ENCODE measurements around the gene MED25. TPM values are rescaled to one million over a fixed set of nuclear protein-coding genes. Genes with fewer than 3 reads are reported as not detected.

MED25 gene
- total and polyA plus RNA-seq, 4 donors, result 42.6 to 75.2 (median 48.1) TPM

GRCh38 chr19:49801966-49802661 is 16.0 kb upstream of the MED25 start:
- TF ChIP-seq, protein P1, sequence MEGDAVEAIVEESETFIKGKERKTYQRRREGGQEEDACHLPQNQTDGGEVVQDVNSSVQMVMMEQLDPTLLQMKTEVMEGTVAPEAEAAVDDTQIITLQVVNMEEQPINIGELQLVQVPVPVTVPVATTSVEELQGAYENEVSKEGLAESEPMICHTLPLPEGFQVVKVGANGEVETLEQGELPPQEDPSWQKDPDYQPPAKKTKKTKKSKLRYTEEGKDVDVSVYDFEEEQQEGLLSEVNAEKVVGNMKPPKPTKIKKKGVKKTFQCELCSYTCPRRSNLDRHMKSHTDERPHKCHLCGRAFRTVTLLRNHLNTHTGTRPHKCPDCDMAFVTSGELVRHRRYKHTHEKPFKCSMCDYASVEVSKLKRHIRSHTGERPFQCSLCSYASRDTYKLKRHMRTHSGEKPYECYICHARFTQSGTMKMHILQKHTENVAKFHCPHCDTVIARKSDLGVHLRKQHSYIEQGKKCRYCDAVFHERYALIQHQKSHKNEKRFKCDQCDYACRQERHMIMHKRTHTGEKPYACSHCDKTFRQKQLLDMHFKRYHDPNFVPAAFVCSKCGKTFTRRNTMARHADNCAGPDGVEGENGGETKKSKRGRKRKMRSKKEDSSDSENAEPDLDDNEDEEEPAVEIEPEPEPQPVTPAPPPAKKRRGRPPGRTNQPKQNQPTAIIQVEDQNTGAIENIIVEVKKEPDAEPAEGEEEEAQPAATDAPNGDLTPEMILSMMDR (IDR thresholded peaks at IDR 0.05; ENCODE audit: control extremely low read depth, extremely low read depth), result no peak
- no peak overlapping the region for H3K9ac ChIP-seq (ENCODE audit: insufficient read depth in 1 of 2, low read length in 2 of 2)
- 71% methylated on average over 32 to 38 of the region's 38 CpGs for WGBS, 2 donors
- DNase-seq (peak; percentile 92 to 97 (median 95)), ATAC-seq (ENCODE audit: insufficient read depth, low FRiP score) (no peak)
- H3K27ac ChIP-seq (ENCODE audit: low read depth in 1 of 2, low read length in 1 of 2), result no peak overlapping the region
- H3K4me3 ChIP-seq, result no peak overlapping the region
- H3K4me1 ChIP-seq (ENCODE audit: control insufficient read depth in 5 of 5, insufficient read depth in 5 of 5, low read length in 5 of 5), result peaks cover 0 to 9% (median 0%) of the 10 kb centered on the region in 5 donors
- H3K36me3 ChIP-seq (ENCODE audit: control insufficient read depth in 4 of 4, insufficient read depth in 4 of 4, low read length in 4 of 4), result peaks cover 7 to 67% (median 28%) of the 10 kb centered on the region in 4 donors
- no peaks in the 10 kb centered on the region for H3K9me3 ChIP-seq (ENCODE audit: control insufficient read depth in 4 of 4, insufficient read depth in 3 of 4, low read length in 3 of 4)
- no peaks in the 10 kb centered on the region for H3K27me3 ChIP-seq (ENCODE audit: control insufficient read depth in 3 of 3, insufficient read depth in 3 of 3, low read length in 2 of 3)

DNA sequence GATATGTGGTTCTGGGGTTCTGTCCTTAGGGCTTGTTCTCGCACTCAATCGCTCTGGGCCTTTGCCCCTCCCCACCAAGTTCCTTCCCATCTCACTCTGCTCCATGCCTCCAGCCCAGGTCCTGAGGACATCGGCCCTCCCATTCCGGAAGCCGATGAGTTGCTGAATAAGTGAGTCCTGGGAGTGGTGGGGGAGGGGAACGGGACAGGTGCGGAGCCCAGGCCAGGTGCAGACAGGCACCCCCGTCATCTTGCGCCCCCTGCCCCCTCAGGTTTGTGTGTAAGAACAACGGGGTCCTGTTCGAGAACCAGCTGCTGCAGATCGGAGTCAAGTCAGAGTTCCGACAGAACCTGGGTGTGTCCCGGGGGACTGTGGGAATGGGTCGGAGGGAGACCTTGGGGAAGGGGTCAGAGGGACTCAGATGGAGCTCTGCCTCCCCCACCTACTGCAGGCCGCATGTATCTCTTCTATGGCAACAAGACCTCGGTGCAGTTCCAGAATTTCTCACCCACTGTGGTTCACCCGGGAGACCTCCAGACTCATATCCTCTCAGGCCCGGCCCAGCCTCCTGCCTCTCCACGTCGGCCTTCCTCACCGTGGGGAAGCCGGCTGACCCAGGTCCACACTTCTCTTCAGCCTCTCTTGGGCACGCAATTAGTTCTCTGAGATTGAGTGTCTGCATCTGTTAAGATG is 15.1 kb upstream of the MED25 start:
- Histone ChIP-seq H3K9ac (ENCODE audit: insufficient read depth in 1 of 2, low read length in 2 of 2) (no peak overlapping the region), H3K27me3 (ENCODE audit: control insufficient read depth in 3 of 3, insufficient read depth in 3 of 3, low read length in 2 of 3) (no peaks in the 10 kb centered on the region), H3K27ac (ENCODE audit: low read depth in 1 of 2, low read length in 1 of 2) (no peak overlapping the region), H3K36me3 (ENCODE audit: control insufficient read depth in 4 of 4, insufficient read depth in 4 of 4, low read length in 4 of 4) (peaks cover 7 to 65% (median 27%) of the 10 kb centered on the region in 4 donors), H3K4me3 (no peak overlapping the region), H3K9me3 (ENCODE audit: control insufficient read depth in 4 of 4, insufficient read depth in 3 of 4, low read length in 3 of 4) (no peaks in the 10 kb centered on the region), H3K4me1 (ENCODE audit: control insufficient read depth in 5 of 5, insufficient read depth in 5 of 5, low read length in 5 of 5) (peaks cover 0 to 9% (median 0%) of the 10 kb centered on the region in 5 donors)
- ATAC-seq (ENCODE audit: insufficient read depth, low FRiP score) (no peak), DNase-seq (no peak)
- TF ChIP-seq, protein P1 (IDR thresholded peaks at IDR 0.05; ENCODE audit: control extremely low read depth, extremely low read depth), result no peak
- WGBS, 2 donors, result 92 to 93% methylated on average over 24 of the region's 24 CpGs

DNA sequence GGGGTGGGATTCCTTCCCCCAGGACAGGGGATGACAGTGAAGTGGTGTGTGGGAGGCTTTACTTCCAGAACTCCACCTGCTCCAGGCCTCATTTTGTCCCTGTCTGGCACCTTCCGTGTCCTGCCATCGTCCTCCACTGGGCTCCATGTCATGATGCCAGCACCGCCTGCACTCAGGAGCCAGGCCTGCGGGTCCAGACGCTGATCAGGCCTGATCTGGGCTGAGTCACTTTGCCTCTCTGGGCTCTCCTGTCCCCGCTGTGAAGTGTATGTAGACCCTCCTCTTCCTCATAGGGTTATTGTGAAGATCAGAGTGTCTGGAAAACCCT is 14.6 kb upstream of the MED25 start:
- DNase-seq, result no peak
- WGBS, 2 donors, result 96% methylated on average over 6 of the region's 6 CpGs
- TF ChIP-seq, protein P1 (IDR thresholded peaks at IDR 0.05; ENCODE audit: control extremely low read depth, extremely low read depth), result no peak
- Histone ChIP-seq H3K9me3 (ENCODE audit: control insufficient read depth in 4 of 4, insufficient read depth in 3 of 4, low read length in 3 of 4) (no peaks in the 10 kb centered on the region), H3K27ac (ENCODE audit: low read depth in 1 of 2, low read length in 1 of 2) (no peak overlapping the region), H3K4me1 (ENCODE audit: control insufficient read depth in 5 of 5, insufficient read depth in 5 of 5, low read length in 5 of 5) (peaks cover 0 to 9% (median 2%) of the 10 kb centered on the region in 5 donors), H3K27me3 (ENCODE audit: control insufficient read depth in 3 of 3, insufficient read depth in 3 of 3, low read length in 2 of 3) (no peaks in the 10 kb centered on the region), H3K9ac (ENCODE audit: insufficient read depth in 1 of 2, low read length in 2 of 2) (no peak overlapping the region), H3K4me3 (no peak overlapping the region), H3K36me3 (ENCODE audit: control insufficient read depth in 4 of 4, insufficient read depth in 4 of 4, low read length in 4 of 4) (peaks cover 7 to 59% (median 26%) of the 10 kb centered on the region in 4 donors)
- ATAC-seq (ENCODE audit: insufficient read depth, low FRiP score), result no peak
